Progenitor cell of endocrine pancreas (in vitro differentiated cells): ENCODE measurements around the gene L3MBTL4. TPM values are rescaled to one million over a fixed set of nuclear protein-coding genes. Genes with fewer than 3 reads are reported as not detected.

Source experiments
- DNase-seq: peaks from one replicate; pipeline ENCODE4 v3.0.0; 2021; ENCODE audit warnings: low spot score; ENCODE audit not compliant: unreplicated experiment
- H3K27ac Mint-ChIP-seq: 2 replicates; pipeline ENCODE4 v1.8.0; 2021; ENCODE audit warnings: mild to moderate bottlenecking, moderate library complexity, mixed read lengths
- H3K27me3 Mint-ChIP-seq: 2 replicates; pipeline ENCODE4 v1.8.0; 2021; ENCODE audit warnings: mixed read lengths
- H3K36me3 Mint-ChIP-seq: 2 replicates; pipeline ENCODE4 v1.8.0; 2022; ENCODE audit warnings: mixed read lengths; ENCODE audit not compliant: insufficient read depth
- H3K4me1 Mint-ChIP-seq: 2 replicates; pipeline ENCODE4 v1.8.0; 2021; ENCODE audit warnings: low read depth, mixed read lengths
- H3K4me3 Mint-ChIP-seq: 2 replicates; pipeline ENCODE4 v1.8.0; 2021; ENCODE audit warnings: low read depth, mild to moderate bottlenecking, moderate library complexity, mixed read lengths
- H3K9me3 Mint-ChIP-seq: 2 replicates; pipeline ENCODE4 v1.8.0; 2021; ENCODE audit warnings: low read depth, mixed read lengths
- CTCF ChIP-seq: fragments of 200-600 bp; sonication (generic); IDR thresholded peaks from one replicate; pipeline ENCODE4 v1.5.0; 2021; ENCODE audit warnings: antibody characterized with exemption, mild to moderate bottlenecking; ENCODE audit not compliant: unreplicated experiment
- total RNA-seq: library from RNA; stranded (reverse); gene quantifications from 2 replicates; pipeline ENCODE4 v1.2.1, GENCODE V29; 2021

L3MBTL4 gene
- total RNA-seq, 1 donor from 2014 or later = 8.0 TPM

GRCh38 chr18:6249170-6249569 lies 165.5 kb downstream of the L3MBTL4 start:
- Mint-ChIP-seq H3K9me3 (no peaks in the 10 kb centered on the region), H3K4me1 (no peaks in the 10 kb centered on the region), H3K27me3 (no peaks in the 10 kb centered on the region), H3K36me3 (peaks cover 2% of the 10 kb centered on the region), H3K4me3 (no peak overlapping the region), H3K27ac (no peak overlapping the region)
- DNase-seq = no peak
- no peak for TF ChIP-seq CTCF

- Mint-ChIP-seq H3K36me3 (no peaks in the 10 kb centered on the region), H3K4me1 (peaks cover 1% of the 10 kb centered on the region), H3K27me3 (no peaks in the 10 kb centered on the region), H3K27ac (no peak overlapping the region), H3K9me3 (no peaks in the 10 kb centered on the region), H3K4me3 (no peak overlapping the region)
- no peak for DNase-seq
- no peak for TF ChIP-seq CTCF
Observed at GRCh38 chr18:6248017-6248416, 166.7 kb downstream of the L3MBTL4 start.

DNA sequence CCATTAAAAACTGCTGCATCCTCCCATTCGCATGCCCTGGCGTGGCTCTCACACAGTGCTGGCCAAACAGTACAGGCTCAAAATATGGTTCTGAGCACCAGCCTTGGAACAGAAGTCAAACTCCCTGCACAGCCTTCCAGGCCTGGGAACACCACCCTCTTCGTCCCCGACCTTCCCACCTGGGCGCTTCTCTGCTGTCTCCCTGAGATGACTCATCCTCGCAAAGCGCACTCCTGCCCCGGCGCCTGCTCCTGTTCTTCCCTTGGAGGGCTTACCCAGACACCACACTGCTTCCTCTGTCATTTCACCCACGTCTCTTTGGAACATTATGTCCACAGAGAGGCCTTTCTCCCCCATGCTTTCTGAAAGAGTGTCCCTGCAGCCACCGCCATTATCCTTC lies 172.7 kb downstream of the L3MBTL4 start:
- no peak for TF ChIP-seq CTCF
- Mint-ChIP-seq H3K36me3 (peaks cover 7% of the 10 kb centered on the region), H3K9me3 (no peaks in the 10 kb centered on the region), H3K27me3 (no peaks in the 10 kb centered on the region), H3K4me1 (peaks cover 1% of the 10 kb centered on the region), H3K27ac (no peak overlapping the region), H3K4me3 (no peak overlapping the region)
- no peak for DNase-seq

DNA sequence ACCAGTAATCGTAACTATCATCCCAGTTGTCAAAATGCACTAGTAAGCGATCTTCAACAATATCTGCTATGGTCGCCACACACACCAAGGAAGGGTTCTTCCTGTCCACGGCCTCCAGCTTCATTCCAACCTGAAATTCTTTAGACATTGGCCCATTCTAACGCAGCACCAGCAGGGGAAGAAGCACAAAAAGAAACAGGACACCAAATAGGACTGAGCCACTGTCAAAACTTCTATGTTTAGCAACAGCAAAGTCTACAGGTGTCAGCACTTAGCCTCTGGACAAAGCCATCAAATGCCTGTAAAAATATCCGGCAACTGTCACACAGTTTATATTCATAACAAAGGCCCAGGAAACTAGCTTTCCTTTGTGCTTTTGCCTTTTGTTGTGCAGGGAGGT lies 175.0 kb downstream of the L3MBTL4 start:
- no peak overlapping the region for H3K27ac Mint-ChIP-seq
- peaks cover 1% of the 10 kb centered on the region for H3K4me1 Mint-ChIP-seq
- H3K4me3 Mint-ChIP-seq = no peak overlapping the region
- no peaks in the 10 kb centered on the region for H3K27me3 Mint-ChIP-seq
- peaks cover 16% of the 10 kb centered on the region for H3K36me3 Mint-ChIP-seq
- no peak for DNase-seq
- no peak for TF ChIP-seq CTCF
- peaks cover 4% of the 10 kb centered on the region for H3K9me3 Mint-ChIP-seq

- no peak for TF ChIP-seq CTCF
- Mint-ChIP-seq H3K4me3 (no peak overlapping the region), H3K27ac (no peak overlapping the region), H3K27me3 (no peaks in the 10 kb centered on the region), H3K36me3 (peaks cover 28% of the 10 kb centered on the region), H3K4me1 (no peaks in the 10 kb centered on the region), H3K9me3 (peaks cover 13% of the 10 kb centered on the region)
- no peak for DNase-seq
Observed at GRCh38 chr18:6236258-6236657, 178.5 kb downstream of the L3MBTL4 start.
